Measurements from ENCODE around the gene PDE2A. TPM values are rescaled to one million over a fixed set of nuclear protein-coding genes. Genes with fewer than 3 reads are reported as not detected.

The PDE2A gene
- total and polyA plus RNA-seq, 2 of the 4 experiments (the other 2 are of a cell fraction): 0.02 TPM; not detected in 1

- no peak overlapping the region for H3K4me3 ChIP-seq (ENCODE audit: insufficient read depth, low read depth, low read length)
- H3K23ac ChIP-seq (ENCODE audit: low read depth, low read length): no peak overlapping the region
- H2BK15ac ChIP-seq (ENCODE audit: low read depth, low read length): no peak overlapping the region
- H3K9me3 ChIP-seq (ENCODE audit: control insufficient read depth, insufficient read depth, low read length): no peaks in the 10 kb centered on the region
- H2BK20ac ChIP-seq (ENCODE audit: low read depth, low read length): no peak overlapping the region
- H4K20me1 ChIP-seq (ENCODE audit: insufficient read depth, low read length): no peaks in the 10 kb centered on the region
- ATAC-seq (ENCODE audit: low read depth) (no peak), DNase-seq (no peak)
- no peak overlapping the region for H4K8ac ChIP-seq (ENCODE audit: low read depth in 2 of 2, low read length in 2 of 2)
- H3K9ac ChIP-seq (ENCODE audit: low read depth, low read length): no peak overlapping the region
- H2AK5ac ChIP-seq (ENCODE audit: low read depth, low read length): no peak overlapping the region
- no TSS peak for BruUV-seq (replicated peaks)
- no peak overlapping the region for H3K14ac ChIP-seq (replicated peaks; ENCODE audit: low read depth, low read length)
- no peak overlapping the region for H2AK9ac ChIP-seq (replicated peaks; ENCODE audit: low read depth, low read length, poor library complexity)
- no peak overlapping the region for H3K4ac ChIP-seq (ENCODE audit: low read depth, low read length)
- in situ Hi-C loops (cut with MboI; ENCODE audit: low sequenced_read_pairs) (no loop called here), intact Hi-C loops (cut with micrococcal nuclease) (no loop called here), dilution Hi-C loops (cut with HindIII; ENCODE audit: low sequenced_read_pairs, unreplicated experiment) (no loop called here)
- ChIA-PET CTCF (no interaction called here), POLR2A (ENCODE audit: unreplicated experiment) (no interaction called here)
- H4K5ac ChIP-seq (ENCODE audit: low read depth, low read length): no peak overlapping the region
- H3K4me1 ChIP-seq (ENCODE audit: control insufficient read depth, insufficient read depth, low read length): no peaks in the 10 kb centered on the region
- TF ChIP-seq MAFK (IDR thresholded peaks at IDR 0.05; ENCODE audit: low read depth, low read length) (no peak), RCOR1 (IDR thresholded peaks at IDR 0.05; ENCODE audit: insufficient replicate concordance, low read length) (no peak), FOS (IDR thresholded peaks at IDR 0.05; ENCODE audit: low read depth, low read length) (no peak), RAD21 (IDR thresholded peaks at IDR 0.05; ENCODE audit: low read length) (no peak), SMC3 (IDR thresholded peaks at IDR 0.05; ENCODE audit: low read depth, low read length) (no peak), NFE2L2 (IDR thresholded peaks at IDR 0.05; ENCODE audit: low read depth, low read length) (no peak), RFX5 (IDR thresholded peaks at IDR 0.05; ENCODE audit: low read depth, low read length) (no peak), BHLHE40 (IDR thresholded peaks at IDR 0.05; ENCODE audit: low read depth, low read length) (no peak), POLR2A (IDR thresholded peaks at IDR 0.05; ENCODE audit: low read depth, low read length) (no peak), MXI1 (IDR thresholded peaks at IDR 0.05; ENCODE audit: borderline replicate concordance, low read depth, low read length) (no peak)
- TF ChIP-seq, protein P1, sequence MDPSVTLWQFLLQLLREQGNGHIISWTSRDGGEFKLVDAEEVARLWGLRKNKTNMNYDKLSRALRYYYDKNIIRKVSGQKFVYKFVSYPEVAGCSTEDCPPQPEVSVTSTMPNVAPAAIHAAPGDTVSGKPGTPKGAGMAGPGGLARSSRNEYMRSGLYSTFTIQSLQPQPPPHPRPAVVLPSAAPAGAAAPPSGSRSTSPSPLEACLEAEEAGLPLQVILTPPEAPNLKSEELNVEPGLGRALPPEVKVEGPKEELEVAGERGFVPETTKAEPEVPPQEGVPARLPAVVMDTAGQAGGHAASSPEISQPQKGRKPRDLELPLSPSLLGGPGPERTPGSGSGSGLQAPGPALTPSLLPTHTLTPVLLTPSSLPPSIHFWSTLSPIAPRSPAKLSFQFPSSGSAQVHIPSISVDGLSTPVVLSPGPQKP (IDR thresholded peaks at IDR 0.05; ENCODE audit: borderline replicate concordance, low read depth, low read length): no peak
- TF ChIP-seq, protein P2, sequence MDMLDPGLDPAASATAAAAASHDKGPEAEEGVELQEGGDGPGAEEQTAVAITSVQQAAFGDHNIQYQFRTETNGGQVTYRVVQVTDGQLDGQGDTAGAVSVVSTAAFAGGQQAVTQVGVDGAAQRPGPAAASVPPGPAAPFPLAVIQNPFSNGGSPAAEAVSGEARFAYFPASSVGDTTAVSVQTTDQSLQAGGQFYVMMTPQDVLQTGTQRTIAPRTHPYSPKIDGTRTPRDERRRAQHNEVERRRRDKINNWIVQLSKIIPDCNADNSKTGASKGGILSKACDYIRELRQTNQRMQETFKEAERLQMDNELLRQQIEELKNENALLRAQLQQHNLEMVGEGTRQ (IDR thresholded peaks at IDR 0.05; ENCODE audit: low read depth, low read length): no peak
- H2BK5ac ChIP-seq (ENCODE audit: low read depth, low read length, poor library complexity, severe bottlenecking): no peak overlapping the region
- peaks cover 61% of the 10 kb centered on the region for H3K27me3 ChIP-seq (ENCODE audit: control insufficient read depth, insufficient read depth, low read length)
- no peak overlapping the region for H3K18ac ChIP-seq (ENCODE audit: low read depth, low read length)
- no peak overlapping the region for H2BK120ac ChIP-seq (ENCODE audit: low read depth, low read length)
- H3K9me1 ChIP-seq (ENCODE audit: insufficient read depth, low read length): no peaks in the 10 kb centered on the region
- H3K79me1 ChIP-seq (ENCODE audit: low read depth in 1 of 2, low read length in 2 of 2): no peaks in the 10 kb centered on the region
- H3K4me2 ChIP-seq (ENCODE audit: low read depth, low read length): no peak overlapping the region
- no peak overlapping the region for H4K91ac ChIP-seq (ENCODE audit: insufficient read depth, low read depth, low read length)
- no peaks in the 10 kb centered on the region for H3K36me3 ChIP-seq (ENCODE audit: control insufficient read depth, insufficient read depth, low read length)
- H3K27ac ChIP-seq (ENCODE audit: insufficient read depth, low read length): no peak overlapping the region
- WGBS, 2 experiments (ENCODE audit: extremely low coverage in 2 of 2, insufficient read length in 1 of 2): no CpG with 5 or more reads among the region's 6 CpGs
- H2AFZ ChIP-seq (replicated peaks; ENCODE audit: low read length, poor library complexity): no peak overlapping the region
- no peak overlapping the region for H3K56ac ChIP-seq (ENCODE audit: extremely low read depth, insufficient read depth, low read length)
Measured at GRCh38 chr11:72543849-72544542, 130.2 kb downstream of the PDE2A start.

Data from IMR-90 (cell line).